ENCODE results near the gene RNF222.

Gene RNF222

GRCh38 chr17:8345052-8345690 lies 52.5 kb downstream of the RNF222 start:
- DNase-seq (ENCODE audit: low read depth), result no peak

- no peak for DNase-seq (ENCODE audit: low read depth)
Observed at GRCh38 chr17:8341456-8341855, 56.2 kb downstream of the RNF222 start.

Measured in stimulated activated CD8-positive, alpha-beta memory T cell treated with anti-CD3 and anti-CD28 coated beads, Interleukin-12 subunit alpha, Interleukin-12 subunit beta, amount 100 ng/mL, for 1 hour (primary cell).